Activated CD8-positive, alpha-beta memory T cell treated with anti-CD3 and anti-CD28 coated beads for 36 hours (primary cell): Measurements from ENCODE around the gene SP3. TPM values are rescaled to one million over a fixed set of nuclear protein-coding genes. Genes with fewer than 3 reads are reported as not detected.

ENCODE experiments used
- CTCF ChIA-PET: fragments of 350-600 bp; sonication (Branson Sonifier 250); formaldehyde crosslinking; loops from one replicate; lab custom pipeline; 2021; ENCODE audit warnings: antibody characterized with exemption; lab: Charles Lee
- POLR2A ChIA-PET: fragments of 350-600 bp; sonication (Branson Sonifier 250); formaldehyde crosslinking; loops from one replicate; lab custom pipeline; 2021; ENCODE audit warnings: antibody characterized with exemption; lab: Charles Lee
- total RNA-seq, 2 experiments: library from RNA; stranded (reverse); gene quantifications; one replicate each; pipeline ENCODE4 v1.2.3, GENCODE V29; 2021

Gene SP3
- total RNA-seq, 2 experiments from 2014 or later: 84.8 to 95.5 TPM

GRCh38 chr2:173874003-173874893, 90.9 kb downstream of the SP3 start:
- ChIA-PET CTCF (no interaction called here), POLR2A (no interaction called here)

GRCh38 chr2:173872714-173873113, 92.5 kb downstream of the SP3 start:
- ChIA-PET CTCF (no interaction called here), POLR2A (no interaction called here)

GRCh38 chr2:173869244-173870229, 95.6 kb downstream of the SP3 start:
- POLR2A ChIA-PET: no interaction called here
- CTCF ChIA-PET: no interaction called here

GRCh38 chr2:173868406-173868805, 96.8 kb downstream of the SP3 start:
- ChIA-PET CTCF (no interaction called here), POLR2A (no interaction called here)

GRCh38 chr2:173866874-173867618, 98.1 kb downstream of the SP3 start:
- CTCF ChIA-PET: no interaction called here
- POLR2A ChIA-PET: no interaction called here

- POLR2A ChIA-PET: no interaction called here
Measured at GRCh38 chr2:173865971-173866873, 99.0 kb downstream of the SP3 start.

GRCh38 chr2:173862612-173863217, 102.5 kb downstream of the SP3 start:
- POLR2A ChIA-PET: no interaction called here
- CTCF ChIA-PET: no interaction called here

More at GRCh38 chr2:173865971-173866873, 99.0 kb downstream of the SP3 start:
- CTCF ChIA-PET: no interaction called here

GRCh38 chr2:173860566-173860965, 104.6 kb downstream of the SP3 start:
- CTCF ChIA-PET: no interaction called here
- POLR2A ChIA-PET: no interaction called here

GRCh38 chr2:173860082-173860481, 105.1 kb downstream of the SP3 start:
- CTCF ChIA-PET: no interaction called here

GRCh38 chr2:173858291-173858731, 106.9 kb downstream of the SP3 start:
- CTCF ChIA-PET: no interaction called here

More at GRCh38 chr2:173860082-173860481, 105.1 kb downstream of the SP3 start:
- POLR2A ChIA-PET: no interaction called here

More at GRCh38 chr2:173858291-173858731, 106.9 kb downstream of the SP3 start:
- POLR2A ChIA-PET: no interaction called here
